Measurements from ENCODE around the gene PHF21B. TPM values are rescaled to one million over a fixed set of nuclear protein-coding genes. Genes with fewer than 3 reads are reported as not detected.
A peak's percentile ranks its signal among the peaks of the same experiment; 100 is the strongest.
"Not testable (repeated sequence)": the region's sequence is repeated elsewhere in the genome, so short reads cannot be mapped to it uniquely, and the experiment has no call there.

Gene PHF21B
- total and polyA plus RNA-seq, 11 donors, result 0.04 to 1.6 (median 0.47) TPM; not detected in 4

- Histone ChIP-seq H3K9me3 (peaks cover 0 to 11% (median 0%) of the 10 kb centered on the region in 12 donors), H3K4me3 (no peak overlapping the region), H3K36me3 (no peaks in the 10 kb centered on the region), H3K4me1 (no peaks in the 10 kb centered on the region), H3K27me3 (no peaks in the 10 kb centered on the region), H3K27ac (no peak overlapping the region)
- intact Hi-C loops (cut with DNase I), result no loop called here
- 76 to 87% (median 84%) methylated on average over 16 to 21 of the region's 21 CpGs for WGBS, 4 donors
- no peak for DNase-seq
- TF ChIP-seq POLR2A (IDR thresholded peaks at IDR 0.05), result no peak
- no peak for TF ChIP-seq CTCF (IDR thresholded peaks at IDR 0.05)
- no peak for ATAC-seq
Measured at GRCh38 chr22:44907765-44908737, 101.8 kb downstream of the PHF21B start.

GRCh38 chr22:44906999-44907644 lies 102.7 kb downstream of the PHF21B start:
- ATAC-seq (no peak), DNase-seq (no peak)
- WGBS, 4 donors, result 85 to 93% (median 87%) methylated on average over 10 to 18 of the region's 18 CpGs
- Histone ChIP-seq H3K36me3 (no peaks in the 10 kb centered on the region), H3K27me3 (peaks cover 0 to 6% (median 0%) of the 10 kb centered on the region in 9 donors), H3K4me1 (no peaks in the 10 kb centered on the region), H3K9me3 (peaks cover 0 to 18% (median 1%) of the 10 kb centered on the region in 12 donors), H3K4me3 (no peak overlapping the region), H3K27ac (no peak overlapping the region)
- intact Hi-C loops (cut with DNase I), result no loop called here
- TF ChIP-seq CTCF (IDR thresholded peaks at IDR 0.05) (no peak), POLR2A (IDR thresholded peaks at IDR 0.05) (no peak)

DNA sequence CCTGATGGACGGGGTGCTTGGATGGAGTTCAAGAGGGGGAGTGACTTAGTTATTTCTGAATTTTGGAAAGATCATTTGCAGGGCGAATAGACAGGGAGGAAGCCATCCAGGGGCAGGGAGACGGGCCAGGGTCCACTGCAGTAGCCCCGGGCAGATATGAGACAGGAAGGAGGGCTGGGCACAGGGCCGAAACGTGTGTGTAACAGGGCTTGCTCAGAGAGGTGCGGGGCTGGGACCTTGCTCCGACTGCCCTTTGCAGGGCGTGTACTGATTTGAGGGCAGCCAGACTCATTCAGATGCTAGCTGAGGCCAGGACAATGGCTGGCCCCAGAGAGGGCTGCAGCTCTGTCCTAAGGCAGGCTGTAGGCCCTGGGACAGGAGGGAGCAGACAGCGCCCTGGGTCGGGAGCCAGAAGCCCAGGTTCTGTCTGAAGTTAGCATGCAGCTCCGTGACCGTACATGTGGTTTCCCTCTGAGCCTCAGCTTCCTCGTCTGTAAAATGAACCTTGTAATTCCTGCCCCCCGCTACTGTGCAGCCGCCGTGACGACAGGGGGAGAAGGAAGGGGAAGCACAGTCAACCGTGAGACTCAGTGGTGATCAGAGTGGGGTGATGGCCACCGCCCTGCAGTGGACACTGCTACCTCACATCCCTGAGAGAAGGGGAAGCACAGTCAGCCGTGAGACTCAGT lies 103.4 kb downstream of the PHF21B start:
- peaks cover 0 to 6% (median 0%) of the 10 kb centered on the region in 9 donors for H3K27me3 ChIP-seq
- no peak for DNase-seq
- H3K36me3 ChIP-seq, result no peaks in the 10 kb centered on the region
- TF ChIP-seq POLR2A (IDR thresholded peaks at IDR 0.05) (no peak), CTCF (IDR thresholded peaks at IDR 0.05) (no peak)
- H3K4me1 ChIP-seq, result no peaks in the 10 kb centered on the region
- H3K4me3 ChIP-seq, result no peak overlapping the region
- H3K9me3 ChIP-seq, result peaks cover 0 to 24% (median 9%) of the 10 kb centered on the region in 12 donors
- intact Hi-C loops (cut with DNase I), result no loop called here
- 86 to 91% (median 88%) methylated on average over 12 to 21 of the region's 21 CpGs for WGBS, 4 donors
- ATAC-seq, result peak in 1 of 4 donors; percentile 18
- H3K27ac ChIP-seq, result no peak overlapping the region

DNA sequence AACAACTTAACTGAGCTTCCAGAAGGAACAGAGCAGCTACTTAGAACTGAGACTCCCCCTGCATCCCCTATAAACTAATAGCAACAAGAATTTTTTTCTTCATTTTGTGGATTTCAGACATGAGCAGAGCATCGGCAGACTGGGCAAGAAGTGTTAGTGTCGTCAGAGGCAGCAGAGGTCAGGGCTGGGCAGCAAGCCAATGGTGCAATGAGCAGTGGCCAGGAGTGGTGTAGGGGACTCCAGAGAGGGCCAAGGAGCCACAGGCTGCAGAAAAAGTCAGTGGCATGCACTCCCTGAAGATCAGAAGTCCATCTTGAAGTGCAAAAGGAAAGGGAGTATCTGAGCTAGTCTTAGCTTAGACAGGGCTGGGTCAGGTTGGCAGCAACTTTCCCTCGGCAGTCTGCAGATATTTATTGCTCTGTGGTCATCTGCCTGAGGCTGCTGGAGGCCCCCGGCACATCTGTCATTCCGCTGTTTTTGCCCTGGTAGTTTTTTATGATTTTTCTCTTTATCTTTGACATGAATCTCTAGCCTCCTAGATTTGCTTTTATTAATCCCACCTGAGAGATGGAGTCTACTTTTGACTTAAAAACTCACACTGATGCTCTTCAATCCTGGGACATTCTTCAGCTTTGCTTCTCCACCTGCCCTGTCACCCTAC lies 105.2 kb downstream of the PHF21B start:
- H3K36me3 ChIP-seq; H3K4me3 ChIP-seq; DNase-seq; H3K4me1 ChIP-seq; intact Hi-C loops (cut with DNase I); H3K27ac ChIP-seq; H3K27me3 ChIP-seq: not testable (repeated sequence)
- WGBS, 4 donors, result 54 to 87% (median 67%) methylated on average over 3 to 4 of the region's 5 CpGs
- peak in 3 of 4 donors; percentile 50 to 66 (median 53) for ATAC-seq
- H3K9me3 ChIP-seq, result peaks cover 0 to 29% (median 19%) of the 10 kb centered on the region in 12 donors

- WGBS, 4 donors, result 27% methylated on average over 2 of the region's 2 CpGs; no CpG with 5 or more reads in 3 of the 4 donors
- peak in 2 of 4 donors; percentile 47 to 64 for ATAC-seq
- H3K36me3 ChIP-seq; H3K27ac ChIP-seq; H3K27me3 ChIP-seq; intact Hi-C loops (cut with DNase I); H3K4me3 ChIP-seq; H3K4me1 ChIP-seq; DNase-seq: not testable (repeated sequence)
- H3K9me3 ChIP-seq, result peaks cover 0 to 29% (median 19%) of the 10 kb centered on the region in 12 donors
Measured at GRCh38 chr22:44903164-44903563, 106.6 kb downstream of the PHF21B start.
